PC-3 (cell line): ENCODE data around the gene BAHD1. TPM values are rescaled to one million over a fixed set of nuclear protein-coding genes. Genes with fewer than 3 reads are reported as not detected.

Source experiments
- ATAC-seq: fragments of 200-7000 bp; cut with Tn5 transposase; 2 replicates; pipeline ENCODE4 v1.9.1; 2020; ENCODE audit warnings: mild to moderate bottlenecking, moderate library complexity
- BruUV-seq: library from RNA; stranded (reverse); fragments of 400-500 nt; replicated peaks from 2 replicates; lab custom pipeline; 2021; lab: Mats Ljungman, UMichigan
- CTCF ChIA-PET: fragments of 300-600 bp; sonication (Branson Sonifier 250); formaldehyde crosslinking; loops from one replicate; lab custom pipeline; 2022; ENCODE audit warnings: antibody characterized with exemption; lab: Charles Lee
- POLR2A ChIA-PET: fragments of 300-600 bp; sonication (Branson Sonifier 250); formaldehyde crosslinking; loops from one replicate; lab custom pipeline; 2022; ENCODE audit warnings: antibody characterized with exemption; ENCODE audit not compliant: unreplicated experiment; lab: Charles Lee
- DNase-seq: peaks from one replicate; pipeline ENCODE4 v3.0.0-alpha.2; 2015
- H2AFZ ChIP-seq: fragments of 300-600 bp; sonication (generic); 2 replicates; pipeline ENCODE4 v1.6.0; 2016; ENCODE audit warnings: antibody characterized with exemption, low read length
- H3F3A ChIP-seq: fragments of 300-600 bp; sonication (generic); one replicate; pipeline ENCODE4 v1.6.0; 2017; ENCODE audit warnings: antibody characterized with exemption, low read length, control low read depth, mild to moderate bottlenecking; ENCODE audit not compliant: unreplicated experiment
- H3K27ac ChIP-seq: fragments of 300-600 bp; sonication (generic); 2 replicates; pipeline ENCODE4 v1.5.1; 2016; ENCODE audit warnings: mild to moderate bottlenecking, low read length
- H3K27me3 ChIP-seq: fragments of 300-600 bp; sonication (generic); 2 replicates; pipeline ENCODE4 v1.6.1; 2016; ENCODE audit warnings: low read length, mixed read lengths
- H3K36me3 ChIP-seq: fragments of 300-600 bp; sonication (generic); 2 replicates; pipeline ENCODE4 v1.6.1; 2016; ENCODE audit warnings: low read depth, mixed run types, low read length, mixed read lengths
- H3K4me1 ChIP-seq: fragments of 300-600 bp; sonication (generic); 2 replicates; pipeline ENCODE4 v1.5.1; 2016; ENCODE audit warnings: low read length; ENCODE audit not compliant: insufficient read depth
- H3K4me2 ChIP-seq: fragments of 300-600 bp; sonication (generic); 2 replicates; pipeline ENCODE4 v1.6.0; 2016; ENCODE audit warnings: low read length
- H3K4me3 ChIP-seq: fragments of 300-600 bp; sonication (generic); 2 replicates; pipeline ENCODE4 v1.5.1; 2016; ENCODE audit warnings: mild to moderate bottlenecking, low read length, mixed read lengths
- H3K79me2 ChIP-seq: fragments of 300-600 bp; sonication (generic); 2 replicates; pipeline ENCODE4 v1.6.1; 2017; ENCODE audit warnings: low read length, mixed read lengths
- H3K9ac ChIP-seq: fragments of 300-600 bp; sonication (generic); 2 replicates; pipeline ENCODE4 v1.6.0; 2016; ENCODE audit warnings: mild to moderate bottlenecking, low read length
- H3K9me2 ChIP-seq: fragments of 300-600 bp; sonication (generic); replicated peaks from 2 replicates; pipeline ENCODE4 v1.6.1; 2016; ENCODE audit warnings: mixed run types, low read length, mixed read lengths
- H3K9me3 ChIP-seq: fragments of 300-600 bp; sonication (generic); 2 replicates; pipeline ENCODE4 v1.6.1; 2016; ENCODE audit warnings: low read length, mixed read lengths
- H4K20me1 ChIP-seq: fragments of 300-600 bp; sonication (generic); 2 replicates; pipeline ENCODE4 v1.6.1; 2016; ENCODE audit warnings: low read length, mixed read lengths
- EZH2 ChIP-seq: fragments of 300-600 bp; sonication (generic); IDR thresholded peaks from one replicate; pipeline ENCODE4 v1.6.1; 2017; ENCODE audit warnings: antibody characterized with exemption, mild to moderate bottlenecking, low read length; ENCODE audit not compliant: unreplicated experiment
- EZH2phosphoT487 ChIP-seq: fragments of 300-600 bp; sonication (generic); IDR thresholded peaks from 2 replicates; pipeline ENCODE4 v1.6.1; 2018; ENCODE audit warnings: mild to moderate bottlenecking, antibody characterized with exemption, low read length, borderline replicate concordance
- intact Hi-C: fragments of 100-400 bp; cut with micrococcal nuclease; formaldehyde crosslinking; loops from 2 replicates; pipeline ENCODE4 v1.9.0; 2023
- total RNA-seq: library from RNA; depleted of rRNA; stranded (reverse); fragments of >200 nt; gene quantifications from 2 replicates; pipeline ENCODE4 v1.2.3, GENCODE V29; 2014
- TF ChIP-seq, protein P1 (sequence below): fragments of 300-600 bp; sonication (generic); conservative IDR thresholded peaks from 2 replicates; pipeline ENCODE4 v1.5.1; 2017; ENCODE audit warnings: antibody characterized with exemption, low read depth, mild to moderate bottlenecking, low read length

The BAHD1 gene
- total RNA-seq, 1 experiment from 2014 or later = 18.8 TPM

DNA sequence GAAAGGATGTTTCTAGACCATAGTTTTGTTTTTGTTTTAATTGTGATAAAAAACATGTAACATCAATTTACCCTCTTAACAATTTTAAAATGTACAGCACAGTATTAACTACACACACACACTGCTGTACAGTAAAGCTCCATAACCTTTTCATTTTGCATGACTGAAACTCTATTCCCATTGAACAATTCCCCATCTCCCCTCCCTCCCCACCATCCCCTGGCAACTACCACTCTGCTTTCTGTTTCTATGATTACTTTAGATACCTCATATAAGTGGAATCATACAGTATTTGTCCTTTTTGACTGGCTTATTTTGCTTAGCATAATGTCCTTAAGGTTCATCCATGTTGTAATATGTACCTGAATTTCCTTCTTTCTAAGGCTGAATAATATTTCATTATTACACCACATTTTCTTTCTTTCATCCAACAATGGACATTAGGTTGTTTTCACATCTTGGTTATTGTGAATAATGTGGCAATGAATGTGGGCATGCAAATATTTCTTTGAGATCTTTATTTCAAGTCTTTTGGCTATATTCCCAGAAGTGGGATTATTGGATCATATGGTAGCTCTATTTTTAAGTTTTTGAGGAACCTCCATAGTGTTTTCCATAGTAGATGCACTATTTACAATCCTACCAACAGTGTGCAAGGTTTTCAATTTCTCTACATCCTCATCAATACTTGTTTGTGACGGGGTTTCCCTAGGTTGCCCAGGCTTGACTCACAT is 40.8 kb downstream of the BAHD1 start:
- no peaks in the 10 kb centered on the region for H3K79me2 ChIP-seq
- no peaks in the 10 kb centered on the region for H3K9me3 ChIP-seq
- no peak overlapping the region for H3K4me3 ChIP-seq
- no peak for TF ChIP-seq EZH2phosphoT487
- TF ChIP-seq, protein P1, sequence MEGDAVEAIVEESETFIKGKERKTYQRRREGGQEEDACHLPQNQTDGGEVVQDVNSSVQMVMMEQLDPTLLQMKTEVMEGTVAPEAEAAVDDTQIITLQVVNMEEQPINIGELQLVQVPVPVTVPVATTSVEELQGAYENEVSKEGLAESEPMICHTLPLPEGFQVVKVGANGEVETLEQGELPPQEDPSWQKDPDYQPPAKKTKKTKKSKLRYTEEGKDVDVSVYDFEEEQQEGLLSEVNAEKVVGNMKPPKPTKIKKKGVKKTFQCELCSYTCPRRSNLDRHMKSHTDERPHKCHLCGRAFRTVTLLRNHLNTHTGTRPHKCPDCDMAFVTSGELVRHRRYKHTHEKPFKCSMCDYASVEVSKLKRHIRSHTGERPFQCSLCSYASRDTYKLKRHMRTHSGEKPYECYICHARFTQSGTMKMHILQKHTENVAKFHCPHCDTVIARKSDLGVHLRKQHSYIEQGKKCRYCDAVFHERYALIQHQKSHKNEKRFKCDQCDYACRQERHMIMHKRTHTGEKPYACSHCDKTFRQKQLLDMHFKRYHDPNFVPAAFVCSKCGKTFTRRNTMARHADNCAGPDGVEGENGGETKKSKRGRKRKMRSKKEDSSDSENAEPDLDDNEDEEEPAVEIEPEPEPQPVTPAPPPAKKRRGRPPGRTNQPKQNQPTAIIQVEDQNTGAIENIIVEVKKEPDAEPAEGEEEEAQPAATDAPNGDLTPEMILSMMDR = no peak
- no peak for TF ChIP-seq EZH2
- no peaks in the 10 kb centered on the region for H3K36me3 ChIP-seq
- H3K9ac ChIP-seq = no peak overlapping the region
- ATAC-seq = no peak
- H3K27ac ChIP-seq = no peak overlapping the region
- no peaks in the 10 kb centered on the region for H3K27me3 ChIP-seq
- no peak overlapping the region for H3K4me2 ChIP-seq
- no peaks in the 10 kb centered on the region for H4K20me1 ChIP-seq
- POLR2A ChIA-PET = interaction anchor here (0.5 kb wide), 1 partner anchor 19 kb away, joined by 3 read pairs; no protein-coding TSS in a partner anchor
- intact Hi-C loops = no loop called here
- no TSS peak for BruUV-seq
- no peak overlapping the region for H2AFZ ChIP-seq
- H3K4me1 ChIP-seq = peaks cover 10% of the 10 kb centered on the region; the same call in 1 of the 2 replicates
- H3F3A ChIP-seq = no peaks in the 10 kb centered on the region
- no peak for DNase-seq
- CTCF ChIA-PET = no interaction called here
- no peaks in the 10 kb centered on the region for H3K9me2 ChIP-seq

DNA sequence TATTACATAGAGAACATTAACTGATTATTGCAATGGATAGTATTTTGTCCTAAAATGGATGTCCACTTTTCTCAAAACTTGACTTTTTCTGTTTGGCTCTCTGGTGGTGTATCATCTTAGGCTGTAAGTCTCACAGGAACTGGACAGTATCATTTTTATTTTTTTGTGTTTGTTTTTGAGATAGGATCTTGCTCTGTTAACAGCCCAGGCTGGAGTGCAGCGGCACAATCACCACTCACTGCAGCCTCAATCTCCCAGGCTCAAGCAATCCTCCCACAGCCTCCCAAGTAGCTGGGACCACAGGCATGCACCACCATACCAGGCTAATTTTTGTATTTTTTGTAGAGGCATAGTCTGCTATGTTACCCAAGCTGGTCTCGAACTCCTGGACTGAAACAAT is 43.2 kb downstream of the BAHD1 start:
- no peaks in the 10 kb centered on the region for H3K27me3 ChIP-seq
- no peaks in the 10 kb centered on the region for H4K20me1 ChIP-seq
- H3K4me1 ChIP-seq = no peaks in the 10 kb centered on the region
- no peak for TF ChIP-seq EZH2phosphoT487
- TF ChIP-seq, protein P1 = no peak
- no peak for TF ChIP-seq EZH2
- no peaks in the 10 kb centered on the region for H3K36me3 ChIP-seq
- ATAC-seq = no peak
- no peak overlapping the region for H3K27ac ChIP-seq
- H3K9me2 ChIP-seq = no peaks in the 10 kb centered on the region
- ChIA-PET CTCF (no interaction called here), POLR2A (no interaction called here)
- H3K9ac ChIP-seq = no peak overlapping the region
- no peaks in the 10 kb centered on the region for H3F3A ChIP-seq
- H3K9me3 ChIP-seq = no peaks in the 10 kb centered on the region
- H3K4me2 ChIP-seq = no peak overlapping the region
- BruUV-seq = no TSS peak
- H2AFZ ChIP-seq = no peak overlapping the region
- H3K79me2 ChIP-seq = no peaks in the 10 kb centered on the region
- no peak for DNase-seq
- intact Hi-C loops = no loop called here
- H3K4me3 ChIP-seq = no peak overlapping the region

DNA sequence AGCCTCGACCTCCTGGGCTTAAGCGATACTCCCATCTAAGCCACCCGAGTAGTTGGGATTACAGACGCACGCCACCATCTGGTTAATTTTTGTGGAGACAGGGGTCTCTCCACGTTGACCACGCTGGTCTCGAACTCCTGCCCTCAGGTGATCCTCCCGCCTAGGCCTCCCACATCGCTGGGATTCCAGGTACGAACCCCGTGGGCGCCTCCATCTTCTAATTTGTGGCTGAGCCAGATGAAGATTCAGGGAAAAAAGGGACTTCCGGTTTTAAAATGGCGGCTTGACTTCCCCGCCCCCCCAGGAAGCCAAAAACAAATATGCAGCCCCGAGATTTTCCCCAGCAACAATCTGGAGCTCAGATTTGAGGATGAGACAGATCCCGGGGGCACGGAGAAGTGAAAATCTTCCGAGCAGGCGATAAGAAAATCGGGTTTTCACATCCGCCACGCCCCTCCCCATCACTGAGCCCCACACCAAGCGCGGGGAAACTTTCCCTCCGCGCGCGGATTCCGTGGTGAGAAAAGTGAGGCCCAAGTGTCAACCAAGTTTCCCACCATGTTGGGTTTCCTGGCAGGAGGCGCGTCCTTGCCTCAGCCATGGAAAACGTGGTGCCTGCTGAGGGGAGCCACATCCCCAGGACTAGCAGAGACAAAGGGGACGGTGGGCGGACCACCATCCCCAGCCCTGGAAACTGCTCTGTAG is 45.5 kb downstream of the BAHD1 start:
- no peak for TF ChIP-seq EZH2phosphoT487
- no peak for TF ChIP-seq EZH2
- TF ChIP-seq, protein P1 = no peak
- BruUV-seq = no TSS peak
- no peak for ATAC-seq
- ChIA-PET POLR2A (no interaction called here), CTCF (no interaction called here)
- Histone ChIP-seq H3K27me3 (no peaks in the 10 kb centered on the region), H3K9me2 (no peaks in the 10 kb centered on the region), H3K9ac (no peak overlapping the region), H3K27ac (no peak overlapping the region), H3F3A (no peaks in the 10 kb centered on the region), H3K4me3 (no peak overlapping the region), H2AFZ (no peak overlapping the region), H3K36me3 (no peaks in the 10 kb centered on the region), H3K4me1 (no peaks in the 10 kb centered on the region), H4K20me1 (no peaks in the 10 kb centered on the region), H3K79me2 (no peaks in the 10 kb centered on the region), H3K4me2 (no peak overlapping the region), H3K9me3 (no peaks in the 10 kb centered on the region)
- DNase-seq = no peak
- intact Hi-C loops = no loop called here
